CD4-positive, alpha-beta T cell treated with Interferon alpha-2 for 1 hour (primary cell): Measurements from ENCODE around the gene KCNJ11.

ENCODE experiments used
- DNase-seq, 2 donors: peaks; one replicate each; pipeline ENCODE4 v3.0.0-alpha.2; 2020 to 2022

KCNJ11 gene

DNA sequence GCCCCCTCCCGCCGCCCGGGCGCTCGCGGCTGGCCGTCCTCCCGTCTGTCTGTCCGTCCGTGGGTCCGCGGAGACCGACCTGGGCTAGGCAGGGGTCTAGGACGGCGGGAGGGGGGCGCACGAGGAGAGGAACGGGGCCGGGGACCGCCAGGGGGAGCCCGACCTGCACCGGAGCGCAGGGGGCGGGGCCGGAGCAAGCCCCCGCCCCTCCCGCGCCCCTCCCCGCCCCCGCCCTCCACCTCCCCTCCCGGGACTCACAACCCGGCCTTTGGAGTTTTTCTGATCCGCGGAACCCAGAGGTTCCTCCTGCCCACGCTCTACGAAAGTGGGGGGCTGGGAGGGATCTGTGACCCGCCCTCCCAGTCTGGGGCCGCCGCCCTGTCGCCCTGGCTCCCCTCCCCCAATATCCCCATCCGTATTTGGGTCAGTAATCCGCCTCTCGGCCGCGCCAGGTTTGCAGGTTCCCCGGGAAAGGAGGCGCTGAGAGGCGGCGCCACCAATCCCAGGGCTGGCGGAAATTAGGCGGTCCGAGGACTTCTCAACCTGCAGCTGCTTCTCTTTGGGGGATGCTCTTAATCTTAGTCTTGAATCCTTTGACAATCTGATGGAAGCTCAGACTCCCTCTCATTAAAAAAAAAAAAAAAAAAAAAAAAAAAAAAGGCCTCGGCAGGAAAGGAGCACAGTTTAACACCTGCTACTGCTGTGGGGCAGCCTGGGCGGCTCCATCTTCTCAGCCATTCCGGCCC lies 925 bp upstream of the KCNJ11 start:
- peak; percentile 73 to 83 for DNase-seq

DNA sequence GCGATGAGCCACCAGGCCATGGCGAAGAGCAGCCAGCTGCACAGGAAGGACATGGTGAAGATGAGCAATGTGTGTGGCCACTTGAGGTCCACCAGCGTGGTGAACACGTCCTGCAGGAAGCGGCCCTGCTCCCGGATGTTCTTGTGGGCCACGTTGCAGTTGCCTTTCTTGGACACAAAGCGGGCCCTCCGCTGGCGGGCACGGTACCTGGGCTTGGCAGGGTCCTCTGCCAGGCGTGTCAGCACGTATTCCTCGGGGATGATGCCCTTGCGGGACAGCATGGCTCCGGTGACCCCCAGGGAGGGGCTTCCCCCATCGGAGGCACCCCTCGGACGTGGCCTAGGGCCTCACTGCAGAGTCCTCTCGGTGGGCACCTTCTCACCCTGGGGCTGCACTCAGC lies 648 bp downstream of the KCNJ11 start:
- DNase-seq: no peak

DNA sequence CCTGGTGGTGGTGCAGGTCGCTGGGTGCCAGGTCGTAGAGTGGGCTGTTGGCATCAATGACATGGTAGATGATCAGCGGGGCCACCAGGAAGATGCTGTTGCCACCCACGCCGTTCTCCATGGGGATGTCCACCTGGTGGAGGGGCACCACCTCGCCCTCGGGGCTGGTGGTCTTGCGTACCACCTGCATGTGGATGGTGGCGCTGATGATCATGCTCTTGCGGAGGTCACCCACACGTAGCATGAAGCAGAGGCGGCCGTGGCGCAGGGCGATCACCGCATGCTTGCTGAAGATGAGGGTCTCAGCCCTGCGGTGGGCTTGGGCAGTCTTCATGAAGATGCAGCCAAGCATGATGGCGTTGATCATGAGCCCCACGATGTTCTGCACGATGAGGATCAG lies 1.2 kb downstream of the KCNJ11 start:
- DNase-seq: no peak

DNA sequence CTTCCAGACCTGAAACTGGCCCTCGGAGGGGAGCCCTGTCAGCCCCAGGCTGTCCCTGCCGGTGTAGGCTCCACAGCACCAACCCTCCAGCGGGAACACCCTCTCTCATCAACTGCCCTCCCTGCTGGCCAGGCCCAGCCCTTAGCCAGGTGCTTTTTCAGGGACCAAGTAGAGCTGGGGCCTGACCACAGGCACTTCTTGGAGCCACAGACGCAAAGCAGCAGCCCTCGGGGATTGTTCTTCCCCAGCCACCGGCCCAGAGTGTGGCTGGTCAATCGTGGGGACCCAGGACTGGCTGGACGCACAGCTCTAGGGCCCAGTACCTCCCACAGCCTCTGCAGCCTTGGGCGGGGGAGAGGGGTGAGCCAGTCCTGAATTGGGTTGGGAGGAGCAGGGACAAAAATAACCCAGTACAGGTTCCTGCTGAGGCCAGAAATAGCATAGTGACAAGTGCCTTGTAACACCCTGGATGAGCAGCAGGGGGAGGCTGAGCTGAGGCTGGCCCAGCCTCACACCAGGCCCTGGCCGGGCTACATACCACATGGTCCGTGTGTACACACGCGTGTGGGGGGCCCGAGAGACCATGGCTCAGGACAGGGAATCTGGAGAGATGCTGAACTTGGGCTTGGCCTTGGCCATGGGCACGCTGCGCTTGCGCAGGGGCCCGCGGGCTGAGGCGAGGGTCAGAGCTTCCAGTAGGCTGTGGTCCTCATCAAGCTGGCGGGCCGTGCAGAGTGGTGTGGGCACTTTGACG lies 2.0 kb downstream of the KCNJ11 start:
- peak in 1 of 2 donors; percentile 33 for DNase-seq

DNA sequence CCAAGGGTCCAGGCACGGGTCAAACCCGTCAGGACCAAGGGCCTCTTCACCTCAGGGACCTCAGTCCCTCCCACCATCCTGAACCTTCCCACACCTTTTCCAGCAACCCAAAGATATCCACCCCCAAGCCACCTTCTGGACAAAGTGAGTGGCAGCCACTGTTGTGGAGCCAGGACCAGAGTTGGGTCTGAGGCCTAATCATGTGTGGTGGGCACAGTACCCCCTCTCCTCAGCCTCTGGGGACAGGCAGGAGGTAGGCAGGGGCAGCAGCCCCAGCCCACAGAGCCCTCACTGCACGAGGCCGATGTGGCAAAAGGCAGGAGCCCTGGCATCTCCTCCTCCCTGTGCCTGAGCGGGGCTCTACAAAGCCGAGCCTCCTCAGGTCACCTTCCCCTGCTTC lies 2.5 kb downstream of the KCNJ11 start:
- no peak for DNase-seq

DNA sequence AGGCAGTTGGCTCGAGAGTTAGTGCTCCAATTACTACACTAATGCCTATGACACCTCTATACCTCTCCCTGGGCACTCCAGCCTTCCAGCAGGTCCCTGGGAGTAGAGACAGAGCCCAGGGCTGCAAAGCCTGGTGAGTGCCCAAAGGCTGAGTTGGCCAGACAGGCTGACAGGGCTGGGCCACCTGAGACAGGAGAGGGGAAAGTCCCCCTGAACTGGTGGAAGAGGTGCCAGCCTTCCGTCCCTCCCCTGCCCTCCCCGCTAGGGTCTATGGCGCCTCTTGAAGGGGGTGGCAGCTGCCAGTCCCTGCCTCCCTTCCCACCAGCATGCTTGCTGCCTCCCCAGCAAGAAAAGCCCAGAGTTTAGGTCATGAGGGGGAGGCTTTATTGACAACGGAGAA lies 3.0 kb downstream of the KCNJ11 start:
- no peak for DNase-seq

DNA sequence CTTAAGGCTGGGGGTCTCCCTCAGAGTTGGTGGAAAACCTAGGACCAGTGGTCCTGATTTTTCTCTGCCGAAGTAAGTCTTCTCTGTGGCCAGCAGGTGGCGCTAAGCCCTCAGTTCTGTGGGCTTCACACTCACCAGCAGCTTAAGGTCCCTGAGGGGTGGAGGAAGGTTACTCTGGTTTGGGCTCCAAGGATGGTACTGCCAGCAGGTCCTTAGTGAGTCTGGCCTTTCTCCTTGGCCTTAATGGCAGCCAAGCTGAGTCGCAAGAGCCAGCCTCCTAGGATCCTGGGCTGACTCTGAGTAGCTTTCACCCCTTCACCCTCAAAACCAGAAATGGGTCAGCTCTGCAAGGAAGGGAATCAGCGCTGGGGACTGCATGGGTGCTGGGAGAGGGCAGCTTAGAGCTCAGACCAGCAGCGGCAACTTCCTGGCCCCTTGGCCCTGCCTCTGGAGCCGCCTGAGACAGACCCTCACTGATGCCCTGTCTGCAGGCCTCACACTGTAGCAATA lies 4.4 kb downstream of the KCNJ11 start:
- peak; percentile 72 to 79 for DNase-seq

DNA sequence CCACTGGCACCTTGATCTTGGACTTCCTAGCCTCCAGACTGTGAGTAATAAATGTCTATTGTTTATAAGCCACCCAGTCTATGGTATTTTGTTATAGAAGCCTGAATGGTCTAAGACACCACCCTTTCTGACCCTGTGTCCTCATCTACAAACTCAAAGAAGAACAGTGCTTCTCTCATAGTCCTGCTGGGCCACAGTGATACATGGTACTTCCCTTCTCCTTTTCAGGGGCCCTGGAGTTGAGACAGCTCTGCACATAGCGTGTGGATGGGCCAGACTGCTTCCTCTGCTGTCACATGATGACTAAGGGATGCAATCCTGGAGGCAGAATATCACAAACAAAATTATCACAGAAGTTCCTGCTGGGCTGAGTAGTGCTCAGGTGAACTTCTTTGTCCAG lies 5.0 kb downstream of the KCNJ11 start:
- no peak for DNase-seq

DNA sequence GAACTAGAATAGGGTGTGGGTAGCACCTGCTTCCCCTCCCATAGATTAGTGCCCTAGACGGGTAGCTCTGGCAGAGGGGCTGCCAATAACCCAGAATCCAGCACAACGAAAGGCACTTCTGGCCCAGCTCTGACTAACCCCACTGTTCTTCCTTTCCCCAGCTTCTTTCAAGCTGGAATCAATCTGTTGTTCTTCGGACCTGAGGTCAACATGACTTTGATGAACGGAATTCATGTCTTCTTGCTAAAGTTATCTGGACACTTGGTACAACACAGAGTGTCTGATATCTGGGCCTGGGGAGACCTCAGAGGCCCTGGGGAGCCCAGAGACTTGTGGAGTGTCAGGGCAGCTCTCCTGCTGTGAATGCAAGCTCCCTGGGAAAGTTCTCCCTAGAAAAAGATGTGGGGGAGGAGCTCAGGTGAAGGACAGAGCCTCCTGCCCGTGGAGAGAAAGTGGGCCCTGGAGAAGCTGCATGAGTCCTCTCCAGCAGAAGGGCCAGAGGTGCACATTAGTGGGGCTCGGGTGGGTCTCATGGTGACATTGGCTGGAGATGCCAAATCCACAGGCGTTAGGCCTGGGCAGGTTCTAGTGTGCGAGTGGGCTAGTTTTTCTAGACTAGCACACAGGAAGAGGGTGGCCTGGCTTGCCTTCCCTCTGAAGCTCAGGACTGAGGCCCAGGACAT lies 6.3 kb downstream of the KCNJ11 start:
- no peak for DNase-seq

DNA sequence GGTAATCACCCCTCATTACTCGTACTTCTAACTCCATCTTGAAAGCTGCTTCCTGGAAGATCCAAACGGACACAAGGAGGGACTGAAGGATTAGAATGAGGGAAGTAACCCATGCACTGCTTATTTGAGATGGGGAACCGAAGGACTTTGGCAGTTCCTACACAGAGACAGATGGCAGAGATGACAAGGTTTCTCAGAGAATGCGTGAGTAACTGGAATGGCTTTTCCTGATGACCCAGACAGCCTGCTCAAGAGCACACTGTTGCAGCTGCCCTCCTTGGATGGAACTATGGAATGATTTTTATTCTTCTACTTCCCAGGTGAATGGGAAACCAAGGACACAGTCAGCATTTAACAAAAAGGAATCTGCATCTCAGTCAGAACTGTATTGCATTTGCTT lies 7.3 kb downstream of the KCNJ11 start:
- DNase-seq: no peak

DNA sequence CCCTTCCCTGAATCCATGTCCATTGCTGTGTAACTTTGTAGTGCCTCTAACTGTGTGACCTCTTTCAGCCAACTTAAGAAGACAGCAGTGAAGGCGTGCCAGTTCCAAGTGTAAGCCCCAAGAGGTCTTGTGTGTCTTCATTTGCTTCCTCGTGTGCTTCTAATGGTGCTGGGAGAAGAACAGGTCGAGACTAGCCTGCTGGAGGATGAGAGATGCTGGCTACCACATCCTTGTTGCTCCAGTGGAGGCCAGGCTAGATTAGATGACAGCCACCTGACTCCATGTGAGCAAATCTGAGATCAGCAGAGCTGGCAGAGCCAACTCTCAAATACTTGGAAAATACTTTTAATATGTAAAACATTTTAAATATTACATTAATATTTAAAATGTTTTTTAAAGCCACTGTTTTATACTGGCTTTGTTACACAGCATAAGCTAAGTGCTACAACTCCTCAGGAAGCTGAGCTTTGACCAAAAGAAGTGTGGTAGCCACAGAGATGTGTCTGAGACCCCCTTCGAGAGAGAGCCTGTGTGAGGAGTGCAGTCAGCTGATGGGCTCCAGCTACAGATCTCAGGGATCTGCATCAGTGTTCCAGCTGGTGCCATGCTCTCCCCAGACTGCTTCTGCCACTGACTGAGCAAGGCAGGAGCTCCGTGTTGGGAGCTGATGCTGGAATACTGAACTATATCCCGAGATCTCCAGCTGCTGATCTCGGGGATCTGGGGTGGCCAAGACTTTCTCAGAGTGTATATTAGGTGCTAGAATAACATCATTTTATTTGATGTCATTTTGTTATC lies 8.9 kb downstream of the KCNJ11 start:
- DNase-seq: no peak

DNA sequence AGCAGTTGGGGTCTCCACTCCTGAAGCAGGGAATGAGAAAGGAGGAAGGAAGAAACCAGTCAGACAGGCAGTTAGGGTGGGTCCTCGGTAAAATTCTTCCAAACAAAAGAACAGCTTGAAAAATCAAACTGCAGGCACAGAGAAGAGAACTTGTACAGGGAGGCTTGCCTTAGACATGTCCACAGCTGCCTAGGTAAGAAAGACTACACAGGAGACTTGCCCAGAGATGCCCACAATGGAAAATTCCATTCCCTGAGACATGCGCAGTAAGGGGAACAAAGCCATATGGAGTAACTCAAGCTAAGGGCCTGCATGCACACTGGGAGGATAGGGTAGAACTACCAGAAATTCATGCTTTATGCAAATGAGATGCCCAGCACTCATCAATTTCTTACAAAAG lies 9.8 kb downstream of the KCNJ11 start:
- no peak for DNase-seq

DNA sequence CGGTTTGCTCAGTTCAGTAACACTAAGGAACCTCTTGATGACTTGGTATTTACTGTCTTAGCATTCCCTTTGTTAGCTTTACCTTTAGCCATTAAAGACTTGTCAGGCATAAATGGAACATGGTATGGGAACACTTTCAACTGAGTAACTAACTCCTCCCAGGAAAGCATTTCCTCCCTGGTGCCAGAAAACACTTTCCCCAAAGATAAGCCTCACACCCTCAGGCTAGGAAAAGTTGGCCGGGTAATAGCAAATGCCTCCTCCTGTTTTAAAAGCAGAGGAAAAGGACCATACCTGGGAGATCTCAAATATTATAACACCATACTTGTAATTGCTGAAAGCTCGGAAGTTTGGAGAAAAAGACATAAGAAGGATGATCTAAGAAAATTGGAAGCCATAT lies 12.0 kb downstream of the KCNJ11 start:
- no peak for DNase-seq

DNA sequence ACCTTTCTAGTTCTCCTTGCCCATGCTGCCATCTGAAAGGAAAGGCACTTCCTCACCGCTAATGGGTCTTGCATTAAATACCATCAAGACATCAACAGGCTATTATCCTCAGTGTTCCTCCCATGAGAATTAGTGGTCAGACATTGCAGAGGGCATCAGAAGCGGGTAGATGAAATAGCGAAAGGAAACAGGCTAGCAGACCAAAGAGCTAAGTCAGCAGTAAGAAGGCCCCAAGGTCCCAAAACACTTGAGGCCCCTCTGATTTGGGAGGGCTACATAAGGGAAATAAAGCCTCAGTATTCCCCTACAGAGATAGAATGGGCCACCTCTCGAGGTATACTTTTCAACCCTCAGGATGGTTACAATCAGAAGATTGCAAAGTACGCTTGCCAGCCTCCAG lies 12.9 kb downstream of the KCNJ11 start:
- no peak for DNase-seq

DNA sequence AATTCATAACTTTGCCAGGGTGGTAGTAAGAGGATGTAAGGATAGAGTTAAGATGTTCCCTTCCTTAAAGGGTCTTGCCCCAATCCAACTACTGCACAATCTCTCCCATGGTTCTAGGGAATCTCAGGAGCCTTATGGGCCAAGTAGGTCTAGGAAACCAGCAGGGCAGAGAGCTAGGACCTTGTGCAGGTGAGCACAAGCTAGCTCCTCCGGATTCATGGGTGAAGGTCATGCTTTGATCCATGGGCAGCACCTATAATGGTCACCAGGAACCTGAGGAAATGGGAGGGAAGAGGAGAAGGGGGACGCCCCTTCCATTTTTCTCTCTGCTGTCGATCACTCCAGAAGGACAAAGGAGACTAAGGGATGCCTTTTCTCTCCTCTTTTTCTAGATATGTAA lies 16.8 kb downstream of the KCNJ11 start:
- no peak for DNase-seq

DNA sequence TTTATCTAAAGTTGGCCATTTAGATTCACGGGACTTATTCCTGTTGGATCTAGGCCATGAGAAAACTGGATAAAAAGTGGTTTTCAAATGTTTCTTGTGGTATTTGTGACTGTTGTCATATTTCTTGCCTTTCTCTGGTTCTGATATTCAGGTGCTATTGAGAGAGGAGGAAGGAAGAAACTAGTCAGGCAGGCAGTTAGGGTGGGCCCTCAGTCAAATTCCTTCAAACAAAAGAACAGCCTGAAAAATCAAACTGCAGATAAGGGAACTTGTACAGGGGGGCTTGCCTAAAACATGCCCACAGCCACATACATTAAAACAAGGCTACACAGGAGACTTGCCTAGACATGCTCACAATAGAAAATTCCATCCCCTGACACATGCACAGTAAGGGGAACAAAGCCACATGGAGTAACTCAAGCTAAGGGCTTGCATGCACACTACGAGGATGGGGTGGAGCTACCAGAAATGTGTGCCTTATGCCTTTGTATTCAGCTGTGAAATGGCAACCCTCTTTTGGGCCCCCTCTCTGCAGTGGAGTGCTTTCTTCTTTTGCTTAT lies 18.7 kb downstream of the KCNJ11 start:
- no peak for DNase-seq

DNA sequence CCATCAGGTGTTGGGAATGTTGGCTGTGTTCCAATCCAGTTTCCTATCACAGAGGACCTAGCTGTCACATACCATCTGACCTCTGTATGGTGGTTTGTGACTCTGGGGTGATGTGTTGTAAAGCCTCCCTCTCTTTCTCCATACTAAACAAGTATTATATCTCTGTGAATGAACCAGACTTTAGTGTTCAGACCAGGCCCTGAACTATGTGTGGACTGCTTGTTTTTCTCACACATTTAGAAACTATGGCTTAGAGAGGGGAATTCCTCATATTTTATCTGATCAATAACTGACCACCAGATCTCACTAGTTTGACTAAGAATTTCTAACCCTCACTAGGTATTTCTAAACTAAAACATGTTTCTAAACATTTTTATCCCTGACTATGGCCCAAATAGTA lies 19.4 kb downstream of the KCNJ11 start:
- DNase-seq: no peak

DNA sequence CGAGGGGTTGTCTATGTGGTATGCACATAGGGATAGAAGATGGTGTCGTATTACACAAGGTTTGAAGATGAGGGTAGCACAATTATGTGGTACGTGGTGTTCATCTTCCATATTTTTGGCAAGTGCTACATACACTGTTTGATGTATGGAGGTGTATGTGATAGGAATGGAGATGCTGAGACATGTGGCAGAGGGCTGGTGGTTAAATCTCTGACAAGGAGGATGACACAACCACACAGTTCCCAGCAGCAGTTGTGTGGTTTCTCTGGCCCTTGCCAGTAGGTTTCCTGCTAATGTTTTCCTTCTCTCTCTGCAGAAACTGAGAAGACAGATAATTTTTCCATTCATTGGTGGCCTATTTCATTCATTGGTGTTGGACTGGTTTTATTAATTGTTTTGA lies 19.9 kb downstream of the KCNJ11 start:
- DNase-seq: no peak

DNA sequence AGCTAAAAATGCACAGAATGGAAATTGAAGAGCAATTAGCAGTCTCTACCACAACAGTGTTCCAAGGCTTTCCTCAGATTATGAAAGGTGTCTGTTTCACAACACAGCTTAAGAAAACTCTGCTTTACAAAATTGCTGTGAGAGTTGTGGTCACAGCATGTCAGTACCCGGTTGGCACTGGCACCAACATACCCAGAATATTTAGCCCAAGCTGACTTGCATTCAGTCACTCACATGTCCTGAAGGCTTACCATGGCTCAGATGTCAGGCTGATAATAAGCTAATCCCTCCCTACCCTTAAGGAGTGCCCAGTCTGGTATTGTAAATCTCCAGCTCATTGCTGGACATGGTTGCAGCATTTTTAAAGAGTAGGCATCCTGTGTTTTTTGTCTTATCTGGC lies 22.0 kb downstream of the KCNJ11 start:
- DNase-seq: no peak

DNA sequence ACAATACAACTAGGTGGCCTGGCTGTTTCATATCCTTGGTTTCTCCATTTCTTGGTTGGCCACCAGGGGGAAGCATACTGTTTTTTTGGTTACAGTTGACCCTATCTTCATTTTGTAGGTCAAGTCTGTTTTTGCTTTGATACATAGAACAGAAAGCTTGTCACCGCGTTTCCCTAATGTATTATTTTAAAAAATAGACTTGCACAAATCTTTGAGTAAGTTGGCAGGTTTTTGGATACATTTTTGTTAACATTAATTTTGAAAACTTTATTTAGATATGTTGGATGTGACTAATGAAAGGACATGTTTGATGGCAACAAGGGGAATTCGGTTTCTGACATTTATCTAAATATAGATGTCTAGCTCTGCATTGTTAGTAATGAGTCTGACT lies 33.9 kb downstream of the KCNJ11 start:
- DNase-seq: peak; percentile 69 to 80

DNA sequence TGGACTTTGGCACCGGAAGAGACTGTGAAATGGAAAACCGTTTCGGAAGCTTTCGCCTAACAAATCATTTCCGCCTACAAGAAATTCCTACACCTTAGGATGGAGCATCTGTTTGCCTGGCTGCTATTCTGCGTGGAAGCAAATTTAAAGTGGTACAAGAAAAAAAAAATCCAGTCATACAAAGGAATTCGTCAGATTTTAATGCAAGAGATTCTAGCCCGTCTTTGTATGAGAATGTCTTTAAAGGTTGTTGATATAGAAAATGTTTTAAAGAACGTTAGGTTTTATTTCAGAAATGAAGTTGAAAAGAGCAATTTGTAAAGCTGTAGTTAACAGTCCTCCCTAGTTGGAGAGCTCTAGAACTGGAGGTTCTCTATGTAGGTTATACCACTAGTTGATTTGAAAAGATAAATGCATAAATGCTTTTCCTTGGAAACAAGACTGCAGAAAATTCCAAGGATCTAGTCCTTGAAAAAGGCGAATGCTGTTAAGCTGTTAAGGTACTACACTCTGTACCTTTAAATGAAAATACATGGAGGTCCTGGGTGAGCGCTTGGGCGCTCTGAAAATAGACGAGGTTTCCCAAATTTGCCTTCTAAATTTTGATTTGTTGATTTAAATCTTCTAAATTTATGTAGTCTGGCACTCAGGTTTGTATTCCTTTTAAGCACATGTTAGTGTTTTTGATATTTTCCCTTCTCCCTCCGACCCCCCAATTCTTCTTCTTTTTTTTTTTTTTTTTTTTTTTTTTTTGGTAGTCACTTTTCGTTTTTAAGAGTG lies 34.4 kb downstream of the KCNJ11 start:
- DNase-seq: peak in 1 of 2 donors; percentile 2
